Body of pancreas (tissue), 4 donors: ENCODE data around the gene OSBPL2. TPM values are rescaled to one million over a fixed set of nuclear protein-coding genes. Genes with fewer than 3 reads are reported as not detected.

Experiments used
- ATAC-seq: fragments of 150-250 bp; one replicate; pipeline ENCODE4 v1.9.1; 2016
- DNase-seq, 4 donors: peaks; one replicate each; pipeline ENCODE4 v3.0.0-alpha.2; 2019
- H3K27ac ChIP-seq, 4 donors: fragments of 200-600 bp; sonication (generic); 1 replicate in 3 of 4; 2 replicates in 1 of 4; pipeline versions ENCODE4 v1.5.1 to v1.6.1; 2016 to 2019; ENCODE audit warnings: mild to moderate bottlenecking in 1 of 4, mixed read lengths in 1 of 4, moderate library complexity in 1 of 4
- H3K27me3 ChIP-seq, 2 donors: fragments of 200-600 bp; sonication (generic); one replicate each; pipeline ENCODE4 v1.6.0; 2016; ENCODE audit warnings: mild to moderate bottlenecking in 1 of 2
- H3K36me3 ChIP-seq, 2 donors: fragments of 200-600 bp; sonication (generic); replicated peaks in 1 of 2; 2 replicates each; pipeline ENCODE4 v1.5.1; 2016; ENCODE audit warnings: low read depth in 2 of 2; ENCODE audit not compliant: insufficient read depth in 1 of 2
- H3K4me1 ChIP-seq: fragments of 200-600 bp; sonication (generic); one replicate; pipeline ENCODE4 v1.6.0; 2016
- H3K4me3 ChIP-seq, 2 donors: fragments of 200-600 bp; sonication (generic); 1 replicate in 1 of 2; 2 replicates in 1 of 2; pipeline ENCODE4 v1.5.1; 2016 to 2019
- H3K9me3 ChIP-seq, 3 donors: fragments of 200-600 bp; sonication (generic); 1 replicate in 2 of 3; 2 replicates in 1 of 3; pipeline ENCODE4 v1.5.1; 2016
- POLR2A ChIP-seq, 3 donors: fragments of 450-650 bp; IDR thresholded peaks; one replicate each; pipeline ENCODE4 v1.6.1; 2016; ENCODE audit warnings: antibody characterized with exemption in 3 of 3, mild to moderate bottlenecking in 2 of 3
- WGBS, 2 donors: methylation state at CpG; one replicate each; pipeline ENCODE4 v1.1.5; 2017; 5-methylcytosine and 5-hydroxymethylcytosine counted together
- intact Hi-C: fragments of 100-400 bp; cut with DNase I; formaldehyde crosslinking; loops from one replicate; pipeline ENCODE4 v1.15.1; 2023
- total RNA-seq, 2 donors: library from RNA; depleted of rRNA; stranded (reverse); fragments of >200 nt; gene quantifications; one replicate each; pipeline ENCODE4 v1.1.0, GENCODE V29; 2016
- TF ChIP-seq, protein P1 (sequence below), 7 experiments: fragments of 450-650 bp in 4 of 7; fragments of 200-600 bp in 3 of 7; sonication (generic) in 3 of 7; IDR thresholded peaks; one replicate each; pipeline ENCODE4 v1.5.1; 2016 to 2019; ENCODE audit warnings: antibody characterized with exemption in 7 of 7

Gene OSBPL2
- total RNA-seq, 2 donors from 2014 or later: 54.5 to 71.9 TPM

GRCh38 chr20:62320581-62321354 is 82.4 kb downstream of the OSBPL2 start:
- H3K27me3 ChIP-seq: no peaks in the 10 kb centered on the region
- no peak overlapping the region for H3K27ac ChIP-seq
- no peak for TF ChIP-seq POLR2A (IDR thresholded peaks at IDR 0.05)
- TF ChIP-seq, protein P1, sequence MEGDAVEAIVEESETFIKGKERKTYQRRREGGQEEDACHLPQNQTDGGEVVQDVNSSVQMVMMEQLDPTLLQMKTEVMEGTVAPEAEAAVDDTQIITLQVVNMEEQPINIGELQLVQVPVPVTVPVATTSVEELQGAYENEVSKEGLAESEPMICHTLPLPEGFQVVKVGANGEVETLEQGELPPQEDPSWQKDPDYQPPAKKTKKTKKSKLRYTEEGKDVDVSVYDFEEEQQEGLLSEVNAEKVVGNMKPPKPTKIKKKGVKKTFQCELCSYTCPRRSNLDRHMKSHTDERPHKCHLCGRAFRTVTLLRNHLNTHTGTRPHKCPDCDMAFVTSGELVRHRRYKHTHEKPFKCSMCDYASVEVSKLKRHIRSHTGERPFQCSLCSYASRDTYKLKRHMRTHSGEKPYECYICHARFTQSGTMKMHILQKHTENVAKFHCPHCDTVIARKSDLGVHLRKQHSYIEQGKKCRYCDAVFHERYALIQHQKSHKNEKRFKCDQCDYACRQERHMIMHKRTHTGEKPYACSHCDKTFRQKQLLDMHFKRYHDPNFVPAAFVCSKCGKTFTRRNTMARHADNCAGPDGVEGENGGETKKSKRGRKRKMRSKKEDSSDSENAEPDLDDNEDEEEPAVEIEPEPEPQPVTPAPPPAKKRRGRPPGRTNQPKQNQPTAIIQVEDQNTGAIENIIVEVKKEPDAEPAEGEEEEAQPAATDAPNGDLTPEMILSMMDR (IDR thresholded peaks at IDR 0.05): no peak
- DNase-seq: no peak
- WGBS, 2 donors: 89 to 95% methylated on average over 5 to 21 of the region's 22 CpGs
- H3K4me3 ChIP-seq: no peak overlapping the region
- H3K36me3 ChIP-seq: peaks cover 0 to 14% of the 10 kb centered on the region in 2 donors
- intact Hi-C loops: no loop called here
- no peak for ATAC-seq
- H3K4me1 ChIP-seq: no peaks in the 10 kb centered on the region
- no peaks in the 10 kb centered on the region for H3K9me3 ChIP-seq

DNA sequence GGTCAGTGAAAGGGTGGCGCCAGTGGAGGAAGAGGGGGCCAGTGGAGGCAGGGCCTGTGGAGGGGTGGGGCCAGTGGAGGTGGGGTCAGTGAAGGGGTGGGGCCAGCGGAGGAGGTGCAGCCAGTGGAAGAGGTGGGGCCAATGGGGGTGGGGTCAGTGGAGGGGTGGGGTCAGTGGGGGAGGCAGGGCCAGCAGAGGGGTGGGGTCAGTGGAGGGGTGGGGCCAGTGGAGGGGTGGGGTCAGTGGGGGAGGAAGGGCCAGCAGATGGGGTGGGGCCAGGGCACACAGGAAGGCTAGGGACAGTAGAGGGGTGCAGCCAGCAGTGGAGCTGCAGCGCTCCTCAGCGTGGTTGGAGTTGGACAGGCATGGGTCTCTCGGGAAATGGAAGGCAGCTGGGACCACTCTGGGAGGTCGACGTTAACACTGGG is 83.2 kb downstream of the OSBPL2 start:
- intact Hi-C loops: no loop called here
- no peak overlapping the region for H3K4me3 ChIP-seq
- no peak for TF ChIP-seq POLR2A (IDR thresholded peaks at IDR 0.05)
- TF ChIP-seq, protein P1 (IDR thresholded peaks at IDR 0.05): no peak
- H3K27ac ChIP-seq: no peak overlapping the region
- ATAC-seq (no peak), DNase-seq (no peak)
- peaks cover 0 to 15% of the 10 kb centered on the region in 2 donors for H3K36me3 ChIP-seq
- no peaks in the 10 kb centered on the region for H3K27me3 ChIP-seq
- 89 to 91% methylated on average over 7 of the region's 7 CpGs for WGBS, 2 donors
- no peaks in the 10 kb centered on the region for H3K9me3 ChIP-seq
- no peaks in the 10 kb centered on the region for H3K4me1 ChIP-seq

- intact Hi-C loops: no loop called here
- H3K27ac ChIP-seq: no peak overlapping the region
- H3K4me1 ChIP-seq: no peaks in the 10 kb centered on the region
- H3K9me3 ChIP-seq: no peaks in the 10 kb centered on the region
- WGBS, 2 donors: 96% methylated on average over 6 of the region's 16 CpGs; no CpG with 5 or more reads in 1 of the 2 donors
- no peaks in the 10 kb centered on the region for H3K27me3 ChIP-seq
- H3K36me3 ChIP-seq: peaks cover 0 to 14% of the 10 kb centered on the region in 2 donors
- ATAC-seq: no peak
- no peak for TF ChIP-seq POLR2A (IDR thresholded peaks at IDR 0.05)
- TF ChIP-seq, protein P1 (IDR thresholded peaks at IDR 0.05): no peak
- no peak overlapping the region for H3K4me3 ChIP-seq
- no peak for DNase-seq
These were observed 83.7 kb downstream of the OSBPL2 start for GRCh38 chr20:62321975-62322374.

- Histone ChIP-seq H3K4me1 (no peaks in the 10 kb centered on the region), H3K27me3 (no peaks in the 10 kb centered on the region), H3K4me3 (no peak overlapping the region), H3K27ac (no peak overlapping the region), H3K9me3 (no peaks in the 10 kb centered on the region), H3K36me3 (peaks cover 0 to 10% of the 10 kb centered on the region in 2 donors)
- WGBS, 2 donors: 83 to 100% methylated on average over 1 to 12 of the region's 16 CpGs
- intact Hi-C loops: no loop called here
- DNase-seq (no peak), ATAC-seq (no peak)
- TF ChIP-seq, protein P1 (IDR thresholded peaks at IDR 0.05): no peak
- no peak for TF ChIP-seq POLR2A (IDR thresholded peaks at IDR 0.05)
These were observed 84.2 kb downstream of the OSBPL2 start for GRCh38 chr20:62322492-62323041.
